Stimulated activated CD8-positive, alpha-beta memory T cell treated with anti-CD3 and anti-CD28 coated beads, Interleukin-12 subunit alpha, Interleukin-12 subunit beta, amount 100 ng/mL, for 4 hours (primary cell): ENCODE data around the gene SLC4A8.

ENCODE experiments used
- DNase-seq: peaks from one replicate; pipeline ENCODE4 v3.0.0-alpha.2; 2020; ENCODE audit warnings: low read depth

SLC4A8 gene

GRCh38 chr12:51424662-51425539 is at the start of gene SLC4A8:
Gene SLC4A8, plus strand, starts transcription at chr12:51424831. Its CDS starts 157 bp downstream, at chr12:51424988.
- peak; percentile 56 for DNase-seq

- no peak for DNase-seq
Measured at GRCh38 chr12:51374856-51375255, 49.8 kb upstream of the SLC4A8 start.

DNA sequence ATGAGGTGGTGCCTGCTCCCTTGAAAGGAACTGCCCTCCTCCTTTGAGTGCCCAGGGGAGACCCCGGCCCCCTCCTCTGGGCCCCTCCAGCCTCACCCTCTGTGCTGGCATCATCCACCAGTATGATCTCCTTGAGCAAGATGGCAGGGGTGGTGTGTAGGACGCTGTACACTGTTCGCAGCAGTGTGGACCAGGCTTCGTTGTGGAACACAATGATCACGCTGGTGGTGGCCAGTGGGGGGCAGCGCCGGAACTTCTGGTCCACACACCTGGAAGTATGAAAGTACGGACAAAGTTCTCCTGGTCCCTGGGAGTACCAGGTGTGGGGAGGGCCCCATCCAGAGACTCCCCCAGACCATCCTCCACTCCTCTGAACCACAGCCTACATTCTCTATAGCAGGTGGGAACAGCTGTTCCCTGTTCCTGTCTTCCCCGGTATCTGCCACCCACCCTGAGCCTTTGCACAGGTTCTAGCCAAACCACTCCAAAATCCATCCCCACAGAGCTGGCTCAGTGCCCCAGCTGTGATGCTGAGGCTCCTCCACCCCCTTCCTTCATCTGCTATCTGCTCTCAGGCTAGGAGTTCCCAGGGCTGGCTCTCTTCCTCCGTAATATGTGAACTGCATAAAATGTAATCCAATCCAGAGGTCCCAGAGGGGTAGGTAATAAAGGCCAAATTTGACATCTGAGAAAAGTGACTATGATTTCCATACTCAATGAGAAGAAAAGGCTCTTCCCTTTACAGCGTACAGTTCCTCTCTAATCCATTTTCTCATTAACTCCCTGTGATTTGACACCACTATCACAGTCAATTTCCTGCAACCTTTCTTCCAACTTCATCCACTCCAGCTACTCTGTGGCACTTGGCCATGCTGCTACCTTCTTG is 47.3 kb upstream of the SLC4A8 start:
- no peak for DNase-seq

- no peak for DNase-seq
Measured at GRCh38 chr12:51378749-51379148, 45.9 kb upstream of the SLC4A8 start.

GRCh38 chr12:51379571-51379970 is 45.1 kb upstream of the SLC4A8 start:
- DNase-seq = no peak

DNA sequence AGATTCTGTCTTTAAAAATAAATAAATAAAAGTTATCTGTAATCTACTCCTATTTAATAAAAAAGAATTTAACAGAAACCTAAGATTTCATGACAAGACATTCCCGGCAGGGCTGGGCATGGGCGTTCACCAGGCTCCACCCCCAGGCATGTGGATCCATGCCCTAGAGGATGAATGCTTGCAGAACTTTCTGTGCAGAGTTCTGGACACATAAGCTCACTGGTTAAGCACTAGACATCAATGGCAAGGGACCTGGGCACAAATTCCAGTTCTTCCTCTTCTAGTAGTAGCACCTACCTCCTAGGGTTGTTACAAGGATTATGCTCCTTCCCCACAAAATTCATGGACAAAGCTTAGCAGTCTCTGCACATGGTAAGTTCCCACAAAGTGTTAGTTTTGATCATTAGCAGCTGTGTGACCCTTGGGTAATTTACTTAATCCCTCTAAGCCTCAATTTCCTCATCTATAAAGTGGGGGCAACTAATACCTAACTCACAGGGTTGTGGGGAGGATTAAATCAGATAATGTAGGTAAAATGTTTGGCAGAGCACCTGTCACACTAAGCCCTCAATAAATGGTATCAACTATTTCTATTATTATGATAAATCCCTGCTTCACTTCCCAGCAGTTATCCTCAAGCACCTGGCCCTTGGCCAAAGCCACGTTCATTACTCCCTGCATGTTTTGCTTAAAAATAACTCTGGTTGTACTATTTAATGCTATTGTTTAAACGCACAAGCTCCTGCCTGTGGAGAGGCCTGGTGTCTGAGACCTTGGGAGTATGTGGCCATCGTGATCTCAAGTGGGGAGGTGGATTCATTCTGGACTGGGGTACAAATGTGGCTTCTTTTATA is 43.2 kb upstream of the SLC4A8 start:
- DNase-seq = no peak

- no peak for DNase-seq
Measured at GRCh38 chr12:51382173-51382572, 42.5 kb upstream of the SLC4A8 start.

DNA sequence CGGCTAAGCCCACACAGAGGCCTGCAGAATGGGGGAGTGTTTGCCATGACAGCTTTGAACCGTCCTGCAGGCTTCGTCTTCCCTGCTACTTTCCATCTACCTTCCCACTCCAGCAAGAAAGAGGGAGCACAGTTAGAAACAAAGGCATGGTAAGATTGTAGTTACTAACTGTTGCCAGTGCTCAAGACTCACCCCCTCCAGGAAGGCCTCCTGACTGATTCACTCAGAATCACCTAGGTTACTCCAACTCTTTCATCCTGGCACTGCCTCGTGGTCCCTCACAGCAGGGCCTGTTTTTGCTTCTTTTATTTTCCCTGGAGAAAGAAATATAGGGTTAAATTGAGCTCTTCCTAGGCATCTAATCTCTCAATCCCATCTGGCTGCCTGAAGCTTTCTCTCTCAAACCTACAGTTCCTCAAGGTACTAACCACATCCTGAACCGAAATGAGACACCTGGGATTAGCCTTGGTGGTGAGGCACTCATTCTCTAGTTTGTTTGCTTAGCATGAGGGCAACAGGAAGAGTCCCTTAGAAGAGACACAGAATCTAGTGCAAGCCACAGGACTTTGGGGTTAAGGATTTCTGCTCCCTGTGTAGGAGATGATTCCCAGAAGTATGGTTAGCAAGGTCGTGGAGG is 41.2 kb upstream of the SLC4A8 start:
- DNase-seq = no peak

GRCh38 chr12:51386351-51386750 is 38.3 kb upstream of the SLC4A8 start:
- no peak for DNase-seq

- no peak for DNase-seq
Measured at GRCh38 chr12:51388069-51388799, 36.4 kb upstream of the SLC4A8 start.

DNA sequence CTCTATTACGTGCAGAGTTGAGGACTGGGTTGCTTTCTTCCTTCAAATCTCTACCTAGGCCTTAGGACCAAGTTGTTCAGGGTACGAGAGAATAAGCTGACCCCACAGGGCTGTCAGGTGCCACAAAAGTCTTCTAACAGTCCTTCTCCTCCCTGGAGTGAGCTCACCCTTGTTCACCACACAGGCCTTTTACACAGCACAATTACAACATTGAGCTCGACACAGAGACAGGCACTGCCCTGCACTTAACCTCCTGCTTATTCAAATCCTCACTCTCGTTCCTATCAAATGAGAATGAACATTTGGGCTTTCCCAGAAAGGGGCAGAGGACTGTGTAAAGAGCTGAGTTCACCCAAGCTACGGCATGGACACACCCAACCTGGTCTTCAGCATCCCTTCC is 35.8 kb upstream of the SLC4A8 start:
- no peak for DNase-seq

GRCh38 chr12:51389302-51389999 is 35.2 kb upstream of the SLC4A8 start:
- DNase-seq = no peak

DNA sequence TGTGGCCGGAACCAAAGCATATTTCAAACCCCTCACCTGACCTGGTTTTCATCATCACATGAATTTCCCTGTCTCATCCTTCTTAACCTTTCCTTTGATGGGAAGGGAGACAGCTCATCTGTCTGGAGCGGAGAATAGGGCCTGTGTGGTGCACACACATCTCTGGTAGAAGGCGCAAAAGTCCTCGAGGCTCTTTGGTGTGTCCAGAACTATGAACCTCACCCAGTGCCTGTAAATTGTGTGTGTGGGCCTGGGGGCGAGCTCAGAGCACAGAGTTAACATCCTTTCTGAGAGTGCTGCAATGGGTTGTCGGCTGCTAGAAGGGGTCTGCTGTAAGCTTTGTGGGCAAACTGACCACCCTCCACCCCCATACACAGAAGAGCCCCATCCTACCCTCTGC is 34.2 kb upstream of the SLC4A8 start:
- DNase-seq = no peak

DNA sequence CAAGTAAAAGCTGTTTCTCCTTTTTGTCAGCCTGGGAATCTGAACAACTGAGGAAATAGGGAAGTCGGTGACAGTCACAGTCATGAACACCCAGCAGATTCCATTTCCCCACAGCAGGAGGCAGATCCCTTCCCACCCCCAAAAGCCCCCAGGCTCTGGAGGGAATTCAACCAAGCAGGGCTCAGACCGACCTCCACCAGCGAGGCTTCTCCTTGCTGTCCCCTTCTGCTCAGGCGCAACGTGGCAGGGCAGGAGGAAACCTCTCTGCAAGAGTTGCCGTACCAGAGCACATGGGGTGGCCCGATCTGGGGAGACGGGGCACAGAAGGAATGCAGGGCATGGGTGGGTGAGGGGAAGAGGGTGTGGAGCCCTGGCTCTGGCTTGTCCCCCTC is 33.7 kb upstream of the SLC4A8 start:
- DNase-seq = no peak

GRCh38 chr12:51391283-51392123 is 33.1 kb upstream of the SLC4A8 start, which contains the start of gene GALNT6:
Gene GALNT6, minus strand, starts transcription at chr12:51391406. Its CDS starts 11,625 bp downstream, at chr12:51379781.
- peak; percentile 62 for DNase-seq

GRCh38 chr12:51392556-51393237 is 31.9 kb upstream of the SLC4A8 start:
- DNase-seq = no peak

DNA sequence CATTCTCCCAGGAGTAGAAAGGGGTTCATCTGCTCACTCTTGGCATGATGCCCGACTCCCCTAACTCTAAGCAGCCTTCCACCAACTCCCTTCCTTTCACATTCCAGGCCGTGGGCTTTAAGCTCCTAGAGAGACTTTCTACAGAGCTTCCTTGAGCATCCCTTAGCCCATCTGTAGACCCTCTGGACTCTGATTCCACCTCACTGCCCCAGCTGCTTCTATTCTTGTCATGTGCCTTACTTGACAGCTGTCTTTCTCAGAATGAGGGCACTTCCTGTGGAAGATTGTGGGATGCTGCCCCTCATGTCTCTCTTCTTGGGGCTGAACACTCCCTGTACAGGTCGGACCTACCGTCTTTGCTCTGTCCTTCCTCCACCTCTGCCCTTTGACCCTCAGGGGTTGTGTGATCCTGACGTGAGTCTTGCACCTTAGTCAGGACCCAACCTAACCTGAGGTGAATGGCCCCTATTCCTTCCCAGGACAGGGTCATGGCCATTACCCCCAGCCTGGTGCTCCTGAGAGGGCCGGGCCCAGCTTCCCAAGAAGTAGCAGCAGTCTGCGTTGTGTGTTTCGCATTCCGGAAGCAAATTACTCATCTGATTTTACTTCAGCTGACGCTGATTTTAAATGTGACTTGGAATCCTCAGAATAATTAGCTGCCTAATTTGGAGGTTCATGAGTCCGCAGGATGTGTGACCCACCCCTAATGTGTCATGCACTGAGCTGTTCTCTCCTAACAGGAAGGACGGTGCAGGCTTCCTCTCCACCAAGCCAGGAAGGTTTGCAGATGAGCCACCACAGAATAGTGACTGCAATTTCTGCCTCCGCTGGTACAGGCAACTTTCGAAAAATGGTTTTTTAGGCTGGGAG is 30.7 kb upstream of the SLC4A8 start:
- DNase-seq = peak; percentile 47
